CD4-positive, alpha-beta T cell (primary cell): Measurements from ENCODE around the gene CSNK1G1. TPM values are rescaled to one million over a fixed set of nuclear protein-coding genes. Genes with fewer than 3 reads are reported as not detected.
"Not testable (repeated sequence)": the region's sequence is repeated elsewhere in the genome, so short reads cannot be mapped to it uniquely, and the experiment has no call there.

ENCODE experiments used
- ATAC-seq: fragments of 200-7000 bp; cut with Tn5 transposase; one replicate; pipeline ENCODE4 v1.10.0; 2022; ENCODE audit warnings: mild to moderate bottlenecking; ENCODE audit not compliant: poor library complexity
- CTCF ChIA-PET: fragments of 350-600 bp; sonication (Branson Sonifier 250); formaldehyde crosslinking; loops from one replicate; lab custom pipeline; 2021; ENCODE audit warnings: antibody characterized with exemption, inconsistent platforms; lab: Charles Lee
- POLR2A ChIA-PET: fragments of 350-600 bp; sonication (Branson Sonifier 250); formaldehyde crosslinking; loops from one replicate; lab custom pipeline; 2021; ENCODE audit warnings: antibody characterized with exemption, inconsistent platforms; lab: Charles Lee
- DNase-seq, 14 experiments: peaks; one replicate each; pipeline ENCODE4 v3.0.0-alpha.2; 2013 to 2020; ENCODE audit warnings: mixed read lengths in 2 of 14
- H3K27ac ChIP-seq, 2 donors: one replicate each; pipeline versions ENCODE4 v1.5.1 to v1.7.0; 2013; ENCODE audit warnings: low read length in 2 of 2, low read depth in 1 of 2, mild to moderate bottlenecking in 1 of 2
- H3K27me3 ChIP-seq, 2 experiments: 1 replicate in 1 of 2; 2 replicates in 1 of 2; pipeline versions ENCODE4 v1.6.1 to v1.7.0; 2013; ENCODE audit warnings: low read length in 2 of 2, control low read depth in 1 of 2, mild to moderate bottlenecking in 1 of 2, moderate library complexity in 1 of 2; ENCODE audit not compliant: insufficient read depth in 2 of 2, control insufficient read depth in 1 of 2
- H3K36me3 ChIP-seq: one replicate; pipeline ENCODE4 v1.6.1; 2013; ENCODE audit warnings: low read length, control low read depth; ENCODE audit not compliant: insufficient read depth
- H3K4me1 ChIP-seq: one replicate; pipeline ENCODE4 v1.6.1; 2013; ENCODE audit warnings: low read length, control low read depth; ENCODE audit not compliant: insufficient read depth
- H3K4me3 ChIP-seq: one replicate; pipeline ENCODE4 v1.5.1; 2013; ENCODE audit warnings: mild to moderate bottlenecking, low read length, moderate library complexity
- H3K9me3 ChIP-seq, 2 experiments: 1 replicate in 1 of 2; 2 replicates in 1 of 2; pipeline versions ENCODE4 v1.6.1 to v1.7.0; 2013; ENCODE audit warnings: low read length in 2 of 2, mild to moderate bottlenecking in 2 of 2, control low read depth in 1 of 2, moderate library complexity in 1 of 2; ENCODE audit not compliant: control insufficient read depth in 1 of 2, insufficient read depth in 1 of 2
- H3K27ac Mint-ChIP-seq: one replicate; pipeline ENCODE4 v1.8.0; 2020; ENCODE audit warnings: mixed read lengths
- H3K27me3 Mint-ChIP-seq: one replicate; pipeline ENCODE4 v1.8.0; 2021; ENCODE audit warnings: mixed read lengths
- H3K36me3 Mint-ChIP-seq: one replicate; pipeline ENCODE4 v1.8.0; 2021; ENCODE audit warnings: low read depth, mixed read lengths
- H3K4me1 Mint-ChIP-seq: one replicate; pipeline ENCODE4 v1.8.0; 2021; ENCODE audit warnings: low read depth, mixed read lengths
- H3K4me3 Mint-ChIP-seq: one replicate; pipeline ENCODE4 v1.8.0; 2020; ENCODE audit warnings: mild to moderate bottlenecking, mixed read lengths
- H3K9me3 Mint-ChIP-seq: one replicate; pipeline ENCODE4 v1.8.0; 2020; ENCODE audit warnings: mixed read lengths
- intact Hi-C, 2 experiments: fragments of 100-400 bp; cut with DNase I in 1 of 2; cut with micrococcal nuclease in 1 of 2; formaldehyde crosslinking; loops; one replicate each; pipeline versions ENCODE4 v1.15.1 to v1.9.0; 2023 to 2025; cut with DNase I, micrococcal nuclease
- total RNA-seq, 174 experiments: library from RNA in 2 of 174; stranded (reverse) in 2 of 174; gene quantifications; one replicate each; pipeline ENCODE4 v1.2.3 and lab custom pipeline; 2021 to 2026
- TF ChIP-seq, protein P1 (sequence below): fragments of 200-600 bp; IDR thresholded peaks from one replicate; pipeline ENCODE4 v1.8.0; 2022; ENCODE audit warnings: antibody characterized with exemption, mild to moderate bottlenecking

CSNK1G1 gene
- total RNA-seq, 2 experiments from 2014 or later: 12.2 to 13.7 TPM

DNA sequence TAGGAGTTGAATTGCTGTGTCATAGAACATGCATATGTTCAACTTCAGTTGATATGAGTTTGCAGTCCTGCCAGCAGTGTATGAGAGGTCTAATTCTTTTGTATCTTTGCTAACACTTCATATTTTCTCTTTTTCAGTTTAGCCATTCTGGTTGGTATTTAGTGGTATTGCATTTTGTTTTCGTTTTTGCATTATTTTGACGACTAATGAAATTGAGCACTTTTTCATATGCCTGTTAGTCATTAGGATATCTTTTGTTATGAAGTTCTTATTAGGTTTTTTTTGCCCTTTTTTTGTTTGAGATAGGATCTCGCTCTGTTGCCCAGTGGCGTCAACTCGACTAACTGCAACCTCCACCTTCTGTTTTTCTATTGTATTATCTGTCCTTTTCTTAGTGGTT, 40.8 kb upstream of the CSNK1G1 start:
- ATAC-seq: no peak
- no peaks in the 10 kb centered on the region for H3K9me3 ChIP-seq
- POLR2A ChIA-PET: no interaction called here
- TF ChIP-seq, protein P1, sequence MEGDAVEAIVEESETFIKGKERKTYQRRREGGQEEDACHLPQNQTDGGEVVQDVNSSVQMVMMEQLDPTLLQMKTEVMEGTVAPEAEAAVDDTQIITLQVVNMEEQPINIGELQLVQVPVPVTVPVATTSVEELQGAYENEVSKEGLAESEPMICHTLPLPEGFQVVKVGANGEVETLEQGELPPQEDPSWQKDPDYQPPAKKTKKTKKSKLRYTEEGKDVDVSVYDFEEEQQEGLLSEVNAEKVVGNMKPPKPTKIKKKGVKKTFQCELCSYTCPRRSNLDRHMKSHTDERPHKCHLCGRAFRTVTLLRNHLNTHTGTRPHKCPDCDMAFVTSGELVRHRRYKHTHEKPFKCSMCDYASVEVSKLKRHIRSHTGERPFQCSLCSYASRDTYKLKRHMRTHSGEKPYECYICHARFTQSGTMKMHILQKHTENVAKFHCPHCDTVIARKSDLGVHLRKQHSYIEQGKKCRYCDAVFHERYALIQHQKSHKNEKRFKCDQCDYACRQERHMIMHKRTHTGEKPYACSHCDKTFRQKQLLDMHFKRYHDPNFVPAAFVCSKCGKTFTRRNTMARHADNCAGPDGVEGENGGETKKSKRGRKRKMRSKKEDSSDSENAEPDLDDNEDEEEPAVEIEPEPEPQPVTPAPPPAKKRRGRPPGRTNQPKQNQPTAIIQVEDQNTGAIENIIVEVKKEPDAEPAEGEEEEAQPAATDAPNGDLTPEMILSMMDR: no peak
- Mint-ChIP-seq H3K4me3 (no peak overlapping the region), H3K36me3 (peaks cover 80% of the 10 kb centered on the region), H3K9me3 (no peaks in the 10 kb centered on the region), H3K27ac (no peak overlapping the region), H3K27me3 (no peaks in the 10 kb centered on the region), H3K4me1 (peaks cover 4% of the 10 kb centered on the region)
- H3K4me1 ChIP-seq: no peaks in the 10 kb centered on the region
- DNase-seq: no peak
- no peaks in the 10 kb centered on the region for H3K27me3 ChIP-seq
- H3K4me3 ChIP-seq: no peak overlapping the region
- H3K36me3 ChIP-seq: peaks cover 68% of the 10 kb centered on the region
- H3K27ac ChIP-seq: no peak overlapping the region
- CTCF ChIA-PET: no interaction called here
- intact Hi-C loops: no loop called here

DNA sequence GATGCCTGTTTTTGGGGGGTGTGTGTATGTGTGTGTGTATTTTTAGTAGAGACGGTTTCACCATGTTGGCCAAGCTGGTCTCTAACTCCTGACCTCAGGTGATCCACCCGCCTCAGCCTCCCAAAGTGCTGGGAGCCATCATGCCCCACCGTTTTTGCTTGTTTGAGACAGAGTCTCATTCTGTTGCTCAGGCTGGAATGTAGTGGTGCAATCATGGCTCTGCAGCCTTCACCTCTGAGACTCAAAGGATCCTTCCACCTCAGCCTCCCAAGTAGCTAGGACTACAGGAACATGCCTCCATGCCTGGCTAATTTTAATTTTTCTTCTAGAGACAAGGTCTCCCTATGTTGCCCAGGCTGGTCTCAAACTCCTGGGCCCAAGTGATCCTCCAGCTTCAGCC, 36.5 kb upstream of the CSNK1G1 start:
- H3K4me3 Mint-ChIP-seq: not testable (repeated sequence)

DNA sequence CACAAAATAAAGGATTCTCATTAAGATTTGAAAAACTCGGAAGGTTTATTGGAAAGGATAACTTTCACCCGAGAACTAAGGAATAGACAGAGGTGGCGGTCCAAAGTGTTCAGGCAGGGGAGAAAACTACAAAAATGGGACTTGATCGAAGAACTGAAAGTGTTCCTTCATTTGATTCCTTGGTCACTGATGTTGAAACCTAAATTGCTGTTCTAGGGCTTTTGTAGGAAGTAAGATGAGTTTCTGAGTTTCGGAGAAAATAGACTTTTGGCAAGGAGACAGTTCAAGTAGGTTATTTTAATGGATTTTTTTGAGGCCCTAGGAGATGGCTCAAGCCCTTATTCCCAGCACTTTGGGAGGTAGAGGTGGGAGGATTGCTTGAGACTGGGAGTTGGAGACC, 33.1 kb upstream of the CSNK1G1 start:
- Histone ChIP-seq H3K9me3 (no peaks in the 10 kb centered on the region), H3K27me3 (no peaks in the 10 kb centered on the region), H3K4me3 (no peak overlapping the region), H3K27ac (no peak overlapping the region), H3K36me3 (peaks cover 5% of the 10 kb centered on the region), H3K4me1 (peaks cover 26% of the 10 kb centered on the region)
- no peaks in the 10 kb centered on the region for H3K9me3 Mint-ChIP-seq
- peak overlapping the region; percentile 85 for H3K4me3 Mint-ChIP-seq
- H3K36me3 Mint-ChIP-seq: peaks cover 28% of the 10 kb centered on the region
- no peak for ATAC-seq
- H3K27me3 Mint-ChIP-seq: no peaks in the 10 kb centered on the region
- peaks cover 22% of the 10 kb centered on the region for H3K4me1 Mint-ChIP-seq
- intact Hi-C loops: loop anchor here (2.0 to 10.0 kb wide), 5 partner anchors 76 to 796 kb away; partner anchors contain the start of genes CIAO2A (in 1 of the 2), CLPX (in 1 of the 2), PPIB (in 1 of the 2) and SNX1 (in 1 of the 2)
- DNase-seq: no peak
- TF ChIP-seq, protein P1: no peak
- POLR2A ChIA-PET: interaction anchor here (2.0 to 2.6 kb wide), 3 partner anchors 10 to 226 kb away, joined by 6 to 27 read pairs (median 11); partner anchors contain the start of gene PPIB
- H3K27ac Mint-ChIP-seq: peak overlapping the region; percentile 25
- CTCF ChIA-PET: interaction anchor here (1.4 kb wide), 1 partner anchor 264 kb away, joined by 3 read pairs; no protein-coding TSS in a partner anchor

More for the DNA sequence above, 36.5 kb upstream of the CSNK1G1 start:
- intact Hi-C loops, POLR2A ChIA-PET, H3K27ac Mint-ChIP-seq, H3K27me3 ChIP-seq, H3K9me3 Mint-ChIP-seq, H3K9me3 ChIP-seq, H3K4me3 ChIP-seq, ATAC-seq, H3K27ac ChIP-seq, H3K27me3 Mint-ChIP-seq, DNase-seq: not testable (repeated sequence)
- Mint-ChIP-seq H3K4me1 (peaks cover 19% of the 10 kb centered on the region), H3K36me3 (peaks cover 54% of the 10 kb centered on the region)
- Histone ChIP-seq H3K36me3 (peaks cover 34% of the 10 kb centered on the region), H3K4me1 (peaks cover 19% of the 10 kb centered on the region)
- CTCF ChIA-PET: interaction anchor here (0.8 kb wide), 1 partner anchor 443 kb away, joined by 4 read pairs; no protein-coding TSS in a partner anchor
